Heart left ventricle (tissue), 13 donors: ENCODE measurements around the gene C19orf67.

Source experiments
- CTCF ChIP-seq, 12 donors: fragments of 200-600 bp; sonication (generic) in 4 of 12; IDR thresholded peaks; one replicate each; pipeline versions ENCODE4 v1.5.0 to v1.8.0; 2018 to 2022; ENCODE audit warnings: antibody characterized with exemption in 12 of 12, mild to moderate bottlenecking in 5 of 12
- POLR2A ChIP-seq, 2 donors: fragments of 450-650 bp; IDR thresholded peaks; one replicate each; pipeline ENCODE4 v1.6.1; 2017; ENCODE audit warnings: antibody characterized with exemption in 2 of 2, mild to moderate bottlenecking in 2 of 2, moderate library complexity in 2 of 2
- donor health status: ischemic (EF 13 %, LVEDD 7.1; RV severe dilation, severe dysfunction).
- donor health status: DM: no; HTN: yes; CAD: no.
- donor health status: DM: no; HTN: no; CAD: no.
- donor health status: ischemic (EF 25% LVEDD 6.9; RV normal size, moderate dysfunction).
- donor health status: ischemic (EF 25% LVEDD 5.7; RV mildly dilated, moderate dysfunction).
- donor health status: ischemic (EF 35%, LVEDD 5.7; RV mildly dilated, moderate dysfunction).
- donor health status: nonischemic (EF 11% LVEDD 7.7; RV severe dilation, severe dysfunction).
- donor health status: DM: yes; HTN: yes; CAD: no.
- donor health status: PGD.
- donor health status: ischemic (EF 29% LVEDD 5.4; RV normal size, mild dysfunction).
- donor health status: nonischemic (EF 23%, LVEDD 6.1; RV moderate dilation, normal function).

GRCh38 chr19:14097532-14098151 lies 12.1 kb upstream of the C19orf67 start:
- TF ChIP-seq CTCF (IDR thresholded peaks at IDR 0.05) (peak in 10 of 12 donors; percentile 8 to 44 (median 21)), POLR2A (IDR thresholded peaks at IDR 0.05) (no peak)
